Fibroblast of pulmonary artery (primary cell): ENCODE data around the gene ZNF184.
A peak's percentile ranks its signal among the peaks of the same experiment; 100 is the strongest.

Source experiments
- DNase-seq: peaks from one replicate; pipeline ENCODE4 v3.0.0-alpha.2; 2010; ENCODE audit warnings: low read depth
- H3K4me3 ChIP-seq: replicated peaks from 2 replicates; pipeline ENCODE4 v1.5.1; 2011; ENCODE audit warnings: low read depth, mild to moderate bottlenecking, control low read depth, low read length, moderate library complexity
- CTCF ChIP-seq: IDR thresholded peaks from 2 replicates; pipeline ENCODE4 v1.5.1; 2011; ENCODE audit warnings: mild to moderate bottlenecking, control low read depth, low read length, inconsistent platforms; ENCODE audit errors: missing control alignments

ZNF184 gene

GRCh38 chr6:27472617-27473400 is at the start of gene ZNF184:
Gene ZNF184, minus strand, starts transcription at chr6:27473105. Its CDS starts 811 bp downstream, at chr6:27472294.
- DNase-seq = peak; percentile 98
- no peak for TF ChIP-seq CTCF
- H3K4me3 ChIP-seq = peak within 1 kb of the TSS; percentile 90

- DNase-seq = peak; percentile 93
- TF ChIP-seq CTCF = peak; percentile 80
These were observed 46.2 kb upstream of the ZNF184 start for GRCh38 chr6:27518881-27519795.

GRCh38 chr6:27517928-27518787 is 45.3 kb upstream of the ZNF184 start:
- peak overlapping the region; percentile 77 for H3K4me3 ChIP-seq
- DNase-seq = no peak
- TF ChIP-seq CTCF = no peak

More at GRCh38 chr6:27518881-27519795, 46.2 kb upstream of the ZNF184 start:
- peak overlapping the region; percentile 77 for H3K4me3 ChIP-seq

- DNase-seq = no peak
- no peak overlapping the region for H3K4me3 ChIP-seq
- TF ChIP-seq CTCF = no peak
These were observed 44.3 kb upstream of the ZNF184 start for GRCh38 chr6:27517238-27517637.

- DNase-seq = no peak
- H3K4me3 ChIP-seq = no peak overlapping the region
- TF ChIP-seq CTCF = no peak
These were observed 42.1 kb upstream of the ZNF184 start for GRCh38 chr6:27514906-27515495.

- no peak overlapping the region for H3K4me3 ChIP-seq
- TF ChIP-seq CTCF = no peak
- DNase-seq = no peak
These were observed 39.6 kb upstream of the ZNF184 start for GRCh38 chr6:27512525-27512924.
